GM18870 (cell line): ENCODE data around the gene CIART.
A peak's percentile ranks its signal among the peaks of the same experiment; 100 is the strongest.
"Not testable (repeated sequence)": the region's sequence is repeated elsewhere in the genome, so short reads cannot be mapped to it uniquely, and the experiment has no call there.

Experiments
- ATAC-seq: cut with Tn5 transposase; IDR thresholded peaks from one replicate; pipeline ENCODE4 v1.9.1; 2021; ENCODE audit warnings: moderate library complexity; ENCODE audit not compliant: unreplicated experiment

CIART gene

GRCh38 chr1:150281758-150282557 is at the start of gene CIART:
TSS of gene CIART (plus strand) at chr1:150282554. CDS start at chr1:150283268, 714 bp downstream.
- no peak for ATAC-seq

- ATAC-seq = not testable (repeated sequence)
Observed at GRCh38 chr1:150232921-150233320, 49.4 kb upstream of the CIART start.

- no peak for ATAC-seq
Observed at GRCh38 chr1:150233359-150234308, 48.7 kb upstream of the CIART start.

GRCh38 chr1:150234309-150234565 is 48.1 kb upstream of the CIART start:
- no peak for ATAC-seq

- peak; percentile 30 for ATAC-seq
Observed at GRCh38 chr1:150234566-150235293, 47.6 kb upstream of the CIART start.

- ATAC-seq = no peak
Observed at GRCh38 chr1:150235294-150235851, 47.0 kb upstream of the CIART start.

- ATAC-seq = peak; percentile 83
Observed at GRCh38 chr1:150235852-150236613, 46.3 kb upstream of the CIART start, which contains the start of gene ANP32E. TSS of gene ANP32E (minus strand) at chr1:150236112. CDS start at chr1:150235786, 326 bp downstream.

- ATAC-seq = no peak
Observed at GRCh38 chr1:150236614-150237100, 45.7 kb upstream of the CIART start.

- ATAC-seq = not testable (repeated sequence)
Observed at GRCh38 chr1:150237176-150237575, 45.2 kb upstream of the CIART start.

GRCh38 chr1:150237746-150238145 is 44.6 kb upstream of the CIART start:
- no peak for ATAC-seq

- no peak for ATAC-seq
Observed at GRCh38 chr1:150243003-150243402, 39.4 kb upstream of the CIART start.

GRCh38 chr1:150249936-150250335 is 32.4 kb upstream of the CIART start:
- ATAC-seq = no peak

- ATAC-seq = no peak
Observed at GRCh38 chr1:150256198-150256553, 26.2 kb upstream of the CIART start.

GRCh38 chr1:150256554-150257341 is 25.6 kb upstream of the CIART start:
- ATAC-seq = no peak

- ATAC-seq = no peak
Observed at GRCh38 chr1:150257624-150258585, 24.4 kb upstream of the CIART start, which contains the start of gene CA14. TSS of gene CA14 (plus strand) at chr1:150257774. CDS start at chr1:150258129, 355 bp downstream.

GRCh38 chr1:150259217-150259616 is 23.1 kb upstream of the CIART start:
- no peak for ATAC-seq

- no peak for ATAC-seq
Observed at GRCh38 chr1:150259758-150260669, 22.3 kb upstream of the CIART start.
